Measurements from ENCODE around the gene SLC3A2. TPM values are rescaled to one million over a fixed set of nuclear protein-coding genes. Genes with fewer than 3 reads are reported as not detected.

The SLC3A2 gene
- total RNA-seq, 1 donor from 2014 or later: 380 TPM

DNA sequence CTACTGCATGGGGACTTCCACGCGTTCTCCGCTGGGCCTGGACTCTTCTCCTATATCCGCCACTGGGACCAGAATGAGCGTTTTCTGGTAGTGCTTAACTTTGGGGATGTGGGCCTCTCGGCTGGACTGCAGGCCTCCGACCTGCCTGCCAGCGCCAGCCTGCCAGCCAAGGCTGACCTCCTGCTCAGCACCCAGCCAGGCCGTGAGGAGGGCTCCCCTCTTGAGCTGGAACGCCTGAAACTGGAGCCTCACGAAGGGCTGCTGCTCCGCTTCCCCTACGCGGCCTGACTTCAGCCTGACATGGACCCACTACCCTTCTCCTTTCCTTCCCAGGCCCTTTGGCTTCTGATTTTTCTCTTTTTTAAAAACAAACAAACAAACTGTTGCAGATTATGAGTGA, 7.7 kb downstream of the SLC3A2 start:
- H3K27ac Mint-ChIP-seq (ENCODE audit: unreplicated experiment): no peak overlapping the region
- TF ChIP-seq CTCF (IDR thresholded peaks at IDR 0.05): no peak
- H3K4me1 Mint-ChIP-seq (ENCODE audit: low read depth): peaks cover 60% of the 10 kb centered on the region
- H3K27me3 Mint-ChIP-seq (ENCODE audit: low read depth): no peaks in the 10 kb centered on the region
- H3K4me3 Mint-ChIP-seq (ENCODE audit: unreplicated experiment): no peak overlapping the region
- H3K9me3 Mint-ChIP-seq (ENCODE audit: low read depth): no peaks in the 10 kb centered on the region
- H3K36me3 Mint-ChIP-seq (ENCODE audit: low read depth): peaks cover 47% of the 10 kb centered on the region
- DNase-seq (ENCODE audit: low spot score): no peak

- Mint-ChIP-seq H3K4me3 (ENCODE audit: unreplicated experiment) (no peak overlapping the region), H3K36me3 (ENCODE audit: low read depth) (peaks cover 40% of the 10 kb centered on the region), H3K27ac (ENCODE audit: unreplicated experiment) (peak overlapping the region; percentile 78), H3K4me1 (ENCODE audit: low read depth) (peaks cover 53% of the 10 kb centered on the region), H3K9me3 (ENCODE audit: low read depth) (no peaks in the 10 kb centered on the region), H3K27me3 (ENCODE audit: low read depth) (no peaks in the 10 kb centered on the region)
- no peak for TF ChIP-seq CTCF (IDR thresholded peaks at IDR 0.05)
- no peak for DNase-seq (ENCODE audit: low spot score)
Observed at GRCh38 chr11:62889126-62889483, 8.4 kb downstream of the SLC3A2 start.

- Mint-ChIP-seq H3K4me1 (ENCODE audit: low read depth) (peaks cover 48% of the 10 kb centered on the region), H3K27me3 (ENCODE audit: low read depth) (peaks cover 2% of the 10 kb centered on the region), H3K4me3 (ENCODE audit: unreplicated experiment) (no peak overlapping the region), H3K9me3 (ENCODE audit: low read depth) (no peaks in the 10 kb centered on the region), H3K36me3 (ENCODE audit: low read depth) (peaks cover 36% of the 10 kb centered on the region), H3K27ac (ENCODE audit: unreplicated experiment) (peak overlapping the region; percentile 78)
- TF ChIP-seq CTCF (IDR thresholded peaks at IDR 0.05): no peak
- no peak for DNase-seq (ENCODE audit: low spot score)
Observed at GRCh38 chr11:62889484-62890437, 9.1 kb downstream of the SLC3A2 start.

GRCh38 chr11:62892077-62892922, 11.6 kb downstream of the SLC3A2 start:
- no peak for DNase-seq (ENCODE audit: low spot score)
- Mint-ChIP-seq H3K9me3 (ENCODE audit: low read depth) (no peaks in the 10 kb centered on the region), H3K4me3 (ENCODE audit: unreplicated experiment) (no peak overlapping the region), H3K27ac (ENCODE audit: unreplicated experiment) (peak overlapping the region; percentile 29), H3K4me1 (ENCODE audit: low read depth) (peaks cover 23% of the 10 kb centered on the region), H3K27me3 (ENCODE audit: low read depth) (peaks cover 5% of the 10 kb centered on the region), H3K36me3 (ENCODE audit: low read depth) (peaks cover 21% of the 10 kb centered on the region)
- no peak for TF ChIP-seq CTCF (IDR thresholded peaks at IDR 0.05)

- no peak for TF ChIP-seq CTCF (IDR thresholded peaks at IDR 0.05)
- H3K27ac Mint-ChIP-seq (ENCODE audit: unreplicated experiment): no peak overlapping the region
- no peaks in the 10 kb centered on the region for H3K9me3 Mint-ChIP-seq (ENCODE audit: low read depth)
- no peak overlapping the region for H3K4me3 Mint-ChIP-seq (ENCODE audit: unreplicated experiment)
- H3K4me1 Mint-ChIP-seq (ENCODE audit: low read depth): peaks cover 3% of the 10 kb centered on the region
- H3K27me3 Mint-ChIP-seq (ENCODE audit: low read depth): peaks cover 15% of the 10 kb centered on the region
- DNase-seq (ENCODE audit: low spot score): no peak
- H3K36me3 Mint-ChIP-seq (ENCODE audit: low read depth): peaks cover 1% of the 10 kb centered on the region
Observed at GRCh38 chr11:62895501-62895900, 14.8 kb downstream of the SLC3A2 start.

Data from chondrocyte (in vitro differentiated cells).